Measurements from ENCODE around the gene PCDHGA1.
A peak's percentile ranks its signal among the peaks of the same experiment; 100 is the strongest.

PCDHGA1 gene

DNA sequence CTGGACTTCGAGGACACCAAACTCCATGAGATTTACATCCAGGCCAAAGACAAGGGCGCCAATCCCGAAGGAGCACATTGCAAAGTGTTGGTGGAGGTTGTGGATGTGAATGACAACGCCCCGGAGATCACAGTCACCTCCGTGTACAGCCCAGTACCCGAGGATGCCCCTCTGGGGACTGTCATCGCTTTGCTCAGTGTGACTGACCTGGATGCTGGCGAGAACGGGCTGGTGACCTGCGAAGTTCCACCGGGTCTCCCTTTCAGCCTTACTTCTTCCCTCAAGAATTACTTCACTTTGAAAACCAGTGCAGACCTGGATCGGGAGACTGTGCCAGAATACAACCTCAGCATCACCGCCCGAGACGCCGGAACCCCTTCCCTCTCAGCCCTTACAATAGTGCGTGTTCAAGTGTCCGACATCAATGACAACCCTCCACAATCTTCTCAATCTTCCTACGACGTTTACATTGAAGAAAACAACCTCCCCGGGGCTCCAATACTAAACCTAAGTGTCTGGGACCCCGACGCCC, 146.8 kb downstream of the PCDHGA1 start:
- Mint-ChIP-seq H3K36me3 (ENCODE audit: insufficient read depth) (no peaks in the 10 kb centered on the region), H3K4me1 (peaks cover 21% of the 10 kb centered on the region), H3K27ac (ENCODE audit: low read depth) (no peak overlapping the region), H3K4me3 (peak overlapping the region; percentile 50), H3K27me3 (peaks cover 75% of the 10 kb centered on the region), H3K9me3 (no peaks in the 10 kb centered on the region)
- DNase-seq (ENCODE audit: low spot score in 2 of 2) (no peak), ATAC-seq (replicated peaks; ENCODE audit: extremely low read depth, poor library complexity, severe bottlenecking) (no peak)

DNA sequence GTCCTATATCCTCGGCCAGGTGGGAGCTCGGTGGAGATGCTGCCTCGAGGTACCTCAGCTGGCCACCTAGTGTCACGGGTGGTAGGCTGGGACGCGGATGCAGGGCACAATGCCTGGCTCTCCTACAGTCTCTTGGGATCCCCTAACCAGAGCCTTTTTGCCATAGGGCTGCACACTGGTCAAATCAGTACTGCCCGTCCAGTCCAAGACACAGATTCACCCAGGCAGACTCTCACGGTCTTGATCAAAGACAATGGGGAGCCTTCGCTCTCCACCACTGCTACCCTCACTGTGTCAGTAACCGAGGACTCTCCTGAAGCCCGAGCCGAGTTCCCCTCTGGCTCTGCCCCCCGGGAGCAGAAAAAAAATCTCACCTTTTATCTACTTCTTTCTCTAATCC, 147.5 kb downstream of the PCDHGA1 start:
- Mint-ChIP-seq H3K4me3 (peak overlapping the region; percentile 50), H3K27me3 (peaks cover 82% of the 10 kb centered on the region), H3K36me3 (ENCODE audit: insufficient read depth) (no peaks in the 10 kb centered on the region), H3K9me3 (no peaks in the 10 kb centered on the region), H3K4me1 (peaks cover 21% of the 10 kb centered on the region), H3K27ac (ENCODE audit: low read depth) (no peak overlapping the region)
- ATAC-seq (replicated peaks; ENCODE audit: extremely low read depth, poor library complexity, severe bottlenecking), result no peak
- DNase-seq (ENCODE audit: low spot score in 2 of 2), result no peak

DNA sequence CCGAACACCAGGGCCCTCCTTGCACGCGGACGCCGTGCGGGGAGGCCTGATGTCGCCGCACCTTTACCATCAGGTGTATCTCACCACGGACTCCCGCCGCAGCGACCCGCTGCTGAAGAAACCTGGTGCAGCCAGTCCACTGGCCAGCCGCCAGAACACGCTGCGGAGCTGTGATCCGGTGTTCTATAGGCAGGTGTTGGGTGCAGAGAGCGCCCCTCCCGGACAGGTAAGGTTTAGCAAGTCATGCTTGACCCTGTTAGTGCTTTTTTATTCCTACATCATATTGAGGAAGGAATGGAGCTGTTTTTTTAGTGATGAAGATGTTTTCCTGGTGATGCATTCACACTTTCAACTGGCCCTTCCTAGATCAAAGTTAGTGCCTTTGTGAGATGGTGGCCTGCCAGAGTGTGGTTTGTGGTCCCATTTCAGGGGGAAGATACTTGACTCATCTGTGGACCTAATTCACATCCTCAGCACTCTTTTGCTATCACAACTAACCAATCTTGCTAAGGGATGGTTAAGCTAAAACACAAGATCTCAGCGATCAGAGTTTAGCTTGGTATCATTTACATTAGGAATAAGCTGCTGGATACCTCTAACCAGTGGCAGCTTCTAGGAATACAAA, 148.1 kb downstream of the PCDHGA1 start:
- ATAC-seq (replicated peaks; ENCODE audit: extremely low read depth, poor library complexity, severe bottlenecking), result no peak

DNA sequence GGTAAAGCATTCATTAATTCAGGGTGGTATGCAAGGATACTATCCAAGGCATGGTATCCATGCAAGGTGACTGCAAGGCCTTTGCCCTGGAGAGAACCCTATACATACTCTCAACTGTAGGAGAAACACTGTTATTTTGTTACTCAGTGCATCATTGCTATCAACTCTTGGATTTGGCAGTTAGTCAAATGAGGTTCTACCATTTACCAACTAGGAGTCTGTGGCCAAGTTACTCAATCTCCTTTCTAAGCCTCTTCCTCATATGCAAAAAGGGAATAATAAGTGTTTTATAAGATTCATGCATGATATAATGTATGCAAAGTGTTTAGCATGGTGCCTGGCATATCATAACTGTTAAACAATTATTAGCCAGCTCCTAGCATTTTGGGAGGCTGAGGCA, 149.5 kb downstream of the PCDHGA1 start:
- Mint-ChIP-seq H3K27ac (ENCODE audit: low read depth) (no peak overlapping the region), H3K4me1 (peaks cover 29% of the 10 kb centered on the region), H3K4me3 (no peak overlapping the region), H3K9me3 (no peaks in the 10 kb centered on the region), H3K36me3 (ENCODE audit: insufficient read depth) (no peaks in the 10 kb centered on the region), H3K27me3 (peaks cover 94% of the 10 kb centered on the region)
- no peak for ATAC-seq (replicated peaks; ENCODE audit: extremely low read depth, poor library complexity, severe bottlenecking)
- DNase-seq (ENCODE audit: low spot score in 2 of 2), result no peak

More for the DNA sequence above, 148.1 kb downstream of the PCDHGA1 start:
- no peak overlapping the region for H3K27ac Mint-ChIP-seq (ENCODE audit: low read depth)
- no peak overlapping the region for H3K4me3 Mint-ChIP-seq
- no peak for DNase-seq (ENCODE audit: low spot score in 2 of 2)
- H3K4me1 Mint-ChIP-seq, result peaks cover 21% of the 10 kb centered on the region
- no peaks in the 10 kb centered on the region for H3K36me3 Mint-ChIP-seq (ENCODE audit: insufficient read depth)
- peaks cover 89% of the 10 kb centered on the region for H3K27me3 Mint-ChIP-seq
- H3K9me3 Mint-ChIP-seq, result no peaks in the 10 kb centered on the region

DNA sequence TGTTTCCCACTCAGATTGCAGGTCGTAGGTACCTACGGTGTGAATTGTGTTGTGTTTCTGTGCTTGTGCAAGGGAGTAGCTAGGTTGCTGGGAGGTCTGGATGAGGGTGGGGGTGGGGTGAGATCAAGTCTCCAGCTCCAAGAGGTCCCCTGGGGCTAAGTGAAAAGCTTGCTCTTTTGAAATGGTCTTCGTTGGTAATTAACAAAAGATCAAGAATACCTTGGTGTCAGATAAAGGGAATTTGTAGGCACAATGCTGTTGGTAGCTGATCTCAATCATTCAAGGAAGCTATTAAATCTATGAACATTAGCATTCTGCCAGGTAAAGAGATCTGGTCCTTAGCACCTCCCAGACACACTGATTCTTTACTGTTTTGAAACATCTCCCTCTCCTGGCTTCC, 153.6 kb downstream of the PCDHGA1 start:
- DNase-seq (ENCODE audit: low spot score in 2 of 2) (no peak), ATAC-seq (replicated peaks; ENCODE audit: extremely low read depth, poor library complexity, severe bottlenecking) (no peak)
- Mint-ChIP-seq H3K27me3 (peaks cover 94% of the 10 kb centered on the region), H3K27ac (ENCODE audit: low read depth) (no peak overlapping the region), H3K4me1 (peaks cover 10% of the 10 kb centered on the region), H3K4me3 (no peak overlapping the region), H3K36me3 (ENCODE audit: insufficient read depth) (peaks cover 4% of the 10 kb centered on the region), H3K9me3 (no peaks in the 10 kb centered on the region)

DNA sequence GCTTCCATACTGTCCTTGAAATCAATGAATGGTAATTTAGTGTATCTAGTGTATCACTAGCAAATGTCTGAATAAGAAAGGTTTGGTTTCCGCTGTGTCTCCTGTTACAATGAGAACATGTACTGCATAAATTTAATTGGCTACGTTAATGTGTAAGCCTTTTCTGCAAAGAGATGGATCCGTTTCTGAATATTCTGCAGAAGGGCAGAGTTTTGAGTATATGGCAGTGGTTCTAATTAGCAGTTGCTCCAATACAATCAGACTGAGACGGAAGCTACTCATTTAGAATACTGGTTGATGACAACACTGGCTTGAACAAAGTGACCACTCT, 154.0 kb downstream of the PCDHGA1 start:
- Mint-ChIP-seq H3K4me1 (peaks cover 10% of the 10 kb centered on the region), H3K4me3 (peak overlapping the region; percentile 30), H3K36me3 (ENCODE audit: insufficient read depth) (peaks cover 4% of the 10 kb centered on the region), H3K9me3 (no peaks in the 10 kb centered on the region), H3K27me3 (peaks cover 95% of the 10 kb centered on the region), H3K27ac (ENCODE audit: low read depth) (no peak overlapping the region)
- ATAC-seq (replicated peaks; ENCODE audit: extremely low read depth, poor library complexity, severe bottlenecking), result no peak
- DNase-seq (ENCODE audit: low spot score in 2 of 2), result no peak

DNA sequence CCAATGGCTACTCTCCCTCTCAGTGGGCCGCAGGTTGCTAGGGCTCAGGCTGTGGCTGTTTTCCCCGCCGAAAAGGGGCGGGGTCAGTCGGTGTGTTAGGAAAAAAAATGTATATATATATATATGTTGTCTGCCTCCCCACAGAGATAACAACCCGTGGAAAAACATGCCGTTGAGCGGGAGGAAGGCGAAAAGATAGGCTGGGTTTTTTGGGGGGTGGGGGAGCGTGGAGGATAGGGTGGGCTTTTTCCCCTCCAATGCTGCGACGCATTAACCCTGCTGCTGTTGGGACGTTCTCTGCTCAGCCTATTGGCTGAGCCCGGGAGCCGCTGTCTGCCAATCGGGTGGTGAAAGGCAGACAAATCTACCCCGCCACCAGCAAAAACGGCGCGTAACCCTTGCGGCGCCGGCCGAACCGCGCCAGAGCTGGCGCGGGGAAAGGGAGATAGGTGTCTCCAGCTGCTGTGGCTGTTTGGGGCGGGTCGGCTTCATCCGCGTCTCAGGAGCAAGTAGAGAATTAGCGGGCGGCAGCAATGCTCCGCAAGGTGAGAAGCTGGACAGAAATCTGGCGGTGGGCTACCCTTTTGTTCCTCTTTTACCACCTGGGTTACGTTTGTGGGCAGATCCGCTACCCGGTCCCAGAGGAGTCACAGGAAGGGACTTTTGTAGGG, 154.5 kb downstream of the PCDHGA1 start, which contains the start of gene PCDHGC4:
PCDHGC4 (plus strand) TSS at position 390 of the 671 bp plus-strand sequence; CDS start at position 534, 144 bp downstream.
- Mint-ChIP-seq H3K27ac (ENCODE audit: low read depth) (no peak within 1 kb of the TSS), H3K27me3 (peaks cover 95% of the 10 kb centered on the region), H3K4me3 (peak within 1 kb of the TSS; percentile 30), H3K36me3 (ENCODE audit: insufficient read depth) (peaks cover 4% of the 10 kb centered on the region), H3K9me3 (no peaks in the 10 kb centered on the region), H3K4me1 (peaks cover 10% of the 10 kb centered on the region)
- DNase-seq (ENCODE audit: low spot score in 2 of 2), result no peak
- ATAC-seq (replicated peaks; ENCODE audit: extremely low read depth, poor library complexity, severe bottlenecking), result no peak

DNA sequence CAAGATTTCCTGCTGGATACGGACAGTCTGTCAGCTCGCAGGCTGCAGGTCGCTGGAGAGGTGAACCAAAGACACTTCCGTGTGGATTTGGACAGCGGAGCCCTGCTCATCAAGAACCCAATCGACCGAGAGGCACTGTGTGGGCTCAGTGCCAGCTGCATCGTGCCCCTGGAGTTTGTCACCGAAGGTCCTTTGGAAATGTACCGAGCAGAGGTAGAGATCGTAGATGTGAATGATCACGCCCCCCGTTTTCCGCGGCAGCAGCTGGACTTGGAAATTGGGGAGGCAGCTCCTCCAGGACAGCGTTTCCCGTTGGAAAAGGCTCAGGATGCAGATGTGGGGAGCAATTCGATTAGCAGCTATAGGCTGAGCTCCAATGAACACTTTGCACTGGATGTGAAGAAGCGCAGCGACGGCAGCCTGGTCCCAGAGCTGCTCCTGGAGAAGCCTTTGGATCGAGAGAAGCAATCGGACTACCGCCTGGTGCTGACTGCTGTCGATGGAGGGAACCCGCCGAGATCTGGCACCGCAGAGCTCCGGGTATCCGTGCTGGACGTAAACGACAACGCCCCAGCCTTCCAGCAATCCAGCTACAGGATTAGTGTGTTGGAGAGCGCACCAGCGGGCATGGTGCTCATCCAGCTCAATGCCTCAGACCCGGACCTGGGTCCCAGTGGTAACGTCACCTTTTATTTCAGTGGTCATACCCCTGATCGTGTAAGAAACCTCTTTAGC, 155.2 kb downstream of the PCDHGA1 start:
- no peak for DNase-seq (ENCODE audit: low spot score in 2 of 2)
- no peaks in the 10 kb centered on the region for H3K9me3 Mint-ChIP-seq
- H3K27ac Mint-ChIP-seq (ENCODE audit: low read depth), result no peak overlapping the region
- H3K4me1 Mint-ChIP-seq, result peaks cover 10% of the 10 kb centered on the region
- peaks cover 4% of the 10 kb centered on the region for H3K36me3 Mint-ChIP-seq (ENCODE audit: insufficient read depth)
- H3K4me3 Mint-ChIP-seq, result no peak overlapping the region
- ATAC-seq (replicated peaks; ENCODE audit: extremely low read depth, poor library complexity, severe bottlenecking), result no peak
- H3K27me3 Mint-ChIP-seq, result peaks cover 95% of the 10 kb centered on the region

DNA sequence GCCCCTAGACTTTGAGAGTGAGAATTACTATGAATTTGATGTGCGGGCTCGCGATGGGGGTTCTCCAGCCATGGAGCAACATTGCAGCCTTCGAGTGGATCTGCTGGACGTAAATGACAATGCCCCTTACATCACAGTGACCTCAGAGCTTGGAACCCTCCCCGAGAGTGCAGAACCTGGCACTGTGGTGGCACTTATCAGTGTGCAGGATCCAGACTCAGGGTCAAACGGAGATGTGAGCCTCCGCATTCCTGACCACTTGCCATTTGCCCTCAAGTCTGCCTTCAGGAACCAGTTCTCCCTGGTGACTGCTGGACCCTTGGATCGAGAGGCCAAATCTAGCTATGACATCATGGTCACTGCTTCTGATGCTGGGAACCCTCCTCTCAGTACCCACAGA, 155.8 kb downstream of the PCDHGA1 start:
- no peak for DNase-seq (ENCODE audit: low spot score in 2 of 2)
- no peak for ATAC-seq (replicated peaks; ENCODE audit: extremely low read depth, poor library complexity, severe bottlenecking)
- Mint-ChIP-seq H3K27me3 (peaks cover 95% of the 10 kb centered on the region), H3K9me3 (no peaks in the 10 kb centered on the region), H3K4me3 (no peak overlapping the region), H3K36me3 (ENCODE audit: insufficient read depth) (peaks cover 4% of the 10 kb centered on the region), H3K4me1 (peaks cover 10% of the 10 kb centered on the region), H3K27ac (ENCODE audit: low read depth) (no peak overlapping the region)

DNA sequence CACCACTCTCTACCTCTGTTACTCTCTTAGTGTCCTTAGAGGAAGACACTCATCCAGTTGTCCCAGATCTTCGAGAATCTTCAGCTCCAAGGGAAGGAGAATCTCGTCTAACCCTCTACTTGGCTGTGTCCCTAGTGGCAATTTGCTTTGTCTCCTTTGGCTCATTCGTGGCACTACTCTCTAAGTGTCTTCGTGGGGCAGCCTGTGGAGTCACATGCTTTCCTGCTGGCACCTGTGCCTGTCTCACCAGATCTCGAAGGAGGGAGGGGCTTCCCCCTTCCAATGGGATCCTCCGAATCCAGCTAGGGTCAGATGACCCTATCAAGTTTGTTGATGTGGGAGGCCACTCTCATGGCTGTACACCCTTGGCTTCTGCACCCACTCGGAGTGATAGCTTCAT, 156.8 kb downstream of the PCDHGA1 start:
- H3K4me3 Mint-ChIP-seq, result no peak overlapping the region
- DNase-seq (ENCODE audit: low spot score in 2 of 2) (no peak), ATAC-seq (replicated peaks; ENCODE audit: extremely low read depth, poor library complexity, severe bottlenecking) (no peak)
- no peak overlapping the region for H3K27ac Mint-ChIP-seq (ENCODE audit: low read depth)
- H3K9me3 Mint-ChIP-seq, result no peaks in the 10 kb centered on the region
- H3K27me3 Mint-ChIP-seq, result peaks cover 99% of the 10 kb centered on the region
- peaks cover 12% of the 10 kb centered on the region for H3K4me1 Mint-ChIP-seq
- H3K36me3 Mint-ChIP-seq (ENCODE audit: insufficient read depth), result peaks cover 4% of the 10 kb centered on the region

DNA sequence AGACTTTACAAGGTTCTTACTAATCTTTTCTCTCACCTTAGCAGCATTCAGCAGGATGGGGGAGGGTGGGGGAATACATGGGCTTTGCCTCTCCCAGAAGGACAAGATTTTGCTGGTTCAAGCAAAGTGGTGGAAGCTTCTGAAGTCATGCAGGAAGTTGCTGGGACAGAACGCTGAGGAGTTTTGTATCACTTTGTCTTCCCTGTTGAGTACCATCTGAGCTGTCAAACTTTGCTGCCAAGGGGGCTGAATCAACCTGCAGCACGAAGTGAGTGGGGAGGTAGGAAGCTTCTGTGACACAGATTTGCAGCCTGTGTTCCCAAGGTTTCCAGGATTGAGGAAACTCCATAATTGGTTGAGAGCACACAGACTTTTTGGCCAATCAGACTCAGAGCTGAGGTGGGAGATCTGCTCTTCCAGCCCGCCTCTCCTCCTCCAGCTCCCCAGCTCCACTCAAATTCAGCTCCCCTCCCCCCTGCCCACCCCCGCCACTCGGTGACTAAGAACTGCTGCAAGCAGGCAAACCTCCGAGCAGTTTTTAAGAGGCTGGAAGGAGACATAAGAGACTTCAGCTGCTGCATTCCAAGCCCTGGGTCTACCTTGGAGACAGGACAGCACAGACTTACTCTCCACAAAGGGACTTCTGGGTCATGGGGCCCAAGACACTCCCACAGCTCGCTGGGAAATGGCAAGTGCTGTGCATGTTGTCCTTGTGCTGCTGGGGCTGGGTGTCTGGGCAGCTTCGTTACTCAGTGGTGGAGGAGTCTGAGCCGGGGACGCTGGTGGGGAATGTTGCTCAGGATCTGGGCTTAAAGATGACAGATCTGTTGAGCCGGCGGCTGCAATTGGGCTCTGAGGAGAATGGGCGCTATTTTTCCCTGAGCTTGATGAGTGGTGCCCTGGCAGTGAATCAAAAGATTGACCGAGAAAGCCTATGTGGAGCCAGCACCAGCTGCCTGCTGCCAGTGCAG, 158.6 kb downstream of the PCDHGA1 start, which contains the start of gene PCDHGC5:
PCDHGC5 (plus strand) TSS at position 491 of the 971 bp plus-strand sequence; CDS start at position 651, 160 bp downstream.
- ATAC-seq (replicated peaks; ENCODE audit: extremely low read depth, poor library complexity, severe bottlenecking) (no peak), DNase-seq (ENCODE audit: low spot score in 2 of 2) (no peak)
- Mint-ChIP-seq H3K36me3 (ENCODE audit: insufficient read depth) (peaks cover 4% of the 10 kb centered on the region), H3K4me3 (no peak within 1 kb of the TSS), H3K27ac (ENCODE audit: low read depth) (no peak within 1 kb of the TSS), H3K27me3 (peaks cover 97% of the 10 kb centered on the region), H3K9me3 (no peaks in the 10 kb centered on the region), H3K4me1 (peaks cover 14% of the 10 kb centered on the region)

DNA sequence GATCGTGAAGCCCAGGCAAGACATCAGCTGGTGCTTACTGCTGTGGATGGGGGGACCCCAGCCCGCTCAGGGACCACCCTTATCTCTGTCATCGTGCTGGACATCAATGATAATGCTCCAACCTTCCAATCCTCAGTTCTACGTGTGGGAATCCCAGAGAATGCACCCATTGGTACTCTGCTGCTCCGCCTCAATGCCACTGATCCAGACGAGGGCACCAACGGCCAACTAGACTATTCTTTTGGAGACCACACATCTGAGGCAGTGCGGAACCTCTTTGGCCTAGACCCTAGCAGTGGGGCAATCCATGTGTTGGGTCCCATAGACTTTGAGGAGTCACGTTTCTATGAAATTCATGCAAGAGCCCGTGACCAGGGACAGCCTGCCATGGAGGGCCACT, 159.5 kb downstream of the PCDHGA1 start:
- no peak overlapping the region for H3K27ac Mint-ChIP-seq (ENCODE audit: low read depth)
- H3K9me3 Mint-ChIP-seq, result no peaks in the 10 kb centered on the region
- H3K36me3 Mint-ChIP-seq (ENCODE audit: insufficient read depth), result peaks cover 4% of the 10 kb centered on the region
- ATAC-seq (replicated peaks; ENCODE audit: extremely low read depth, poor library complexity, severe bottlenecking) (no peak), DNase-seq (ENCODE audit: low spot score in 2 of 2) (no peak)
- peaks cover 5% of the 10 kb centered on the region for H3K4me1 Mint-ChIP-seq
- peaks cover 97% of the 10 kb centered on the region for H3K27me3 Mint-ChIP-seq
- H3K4me3 Mint-ChIP-seq, result no peak overlapping the region

Data from central memory CD8-positive, alpha-beta T cell (primary cell).